HepG2 (cell line): ENCODE results near the gene NFYB. TPM values are rescaled to one million over a fixed set of nuclear protein-coding genes. Genes with fewer than 3 reads are reported as not detected.

Experiments
- ATAC-seq: fragments of 200-7000 bp; cut with Tn5 transposase; 3 replicates; pipeline ENCODE4 v1.9.1; 2020; ENCODE audit warnings: mild to moderate bottlenecking, moderate library complexity
- BruUV-seq: library from RNA; stranded (reverse); fragments of 400-500 nt; replicated peaks from 2 replicates; lab custom pipeline; 2021; lab: Mats Ljungman, UMichigan
- CTCF ChIA-PET: fragments of 300-600 bp; formaldehyde crosslinking; extraction: SDS; loops from one replicate; lab custom pipeline; 2021; ENCODE audit warnings: low total read pairs, inconsistent platforms, low intra/inter-chr PET ratio; lab: Yijun Ruan, JAX
- POLR2A ChIA-PET: fragments of 350-600 bp; sonication (Branson Sonifier 250); formaldehyde crosslinking; loops from one replicate; lab custom pipeline; 2020; ENCODE audit warnings: antibody characterized with exemption, inconsistent platforms; lab: Yijun Ruan, JAX
- DNase-seq: peaks from one replicate; pipeline ENCODE4 v3.0.0-alpha.2; 2015; ENCODE audit warnings: low spot score
- FAIRE-seq: peaks from 3 replicates; lab custom pipeline; 2011; peaks lifted over from hg19 to GRCh38; lab: Jason Lieb, UNC
- H2AFZ ChIP-seq: one replicate; pipeline ENCODE4 v1.6.1; 2011; ENCODE audit warnings: low read length, inconsistent platforms
- H3K27ac ChIP-seq: fragments of 300-600 bp; 3 replicates; pipeline ENCODE4 v1.8.0; 2011; ENCODE audit warnings: mixed run types, mild to moderate bottlenecking, mixed read lengths, low read length, inconsistent platforms; ENCODE audit not compliant: insufficient read depth; ENCODE audit errors: extremely low read length
- H3K27me3 ChIP-seq, 2 experiments: fragments of 200-600 bp in 1 of 2; 2 replicates in 1 of 2; 3 replicates in 1 of 2; pipeline versions ENCODE4 v1.6.0 to v1.8.0; 2011; ENCODE audit warnings: low read length in 2 of 2, mild to moderate bottlenecking in 2 of 2, moderate library complexity in 2 of 2, inconsistent platforms in 1 of 2; ENCODE audit not compliant: insufficient read depth in 2 of 2, control insufficient read depth in 1 of 2
- H3K36me3 ChIP-seq, 2 experiments: fragments of 200-600 bp in 1 of 2; replicated peaks in 1 of 2; 2 replicates in 1 of 2; 3 replicates in 1 of 2; pipeline versions ENCODE4 v1.5.1 to v1.8.0; 2011; ENCODE audit warnings: low read length in 2 of 2, inconsistent platforms in 1 of 2; ENCODE audit not compliant: insufficient read depth in 2 of 2, control insufficient read depth in 1 of 2
- H3K4me1 ChIP-seq: 2 replicates; pipeline ENCODE4 v1.5.1; 2012; ENCODE audit warnings: low read length, inconsistent platforms; ENCODE audit not compliant: insufficient read depth
- H3K4me2 ChIP-seq: 2 replicates; pipeline ENCODE4 v1.6.0; 2011; ENCODE audit warnings: low read depth, low read length, inconsistent platforms
- H3K4me3 ChIP-seq, 3 experiments: fragments of 200-600 bp in 1 of 3; sonication (generic), shearing (Covaris generic) in 1 of 3; replicated peaks in 1 of 3; 2 replicates each; pipeline ENCODE4 v1.5.1; 2011 to 2016; ENCODE audit warnings: low read length in 3 of 3, inconsistent platforms in 2 of 3, low read depth in 2 of 3, mild to moderate bottlenecking in 2 of 3, control low read depth in 1 of 3, mixed read lengths in 1 of 3; ENCODE audit not compliant: insufficient read depth in 1 of 3
- H3K79me2 ChIP-seq: one replicate; pipeline ENCODE4 v1.6.1; 2011; ENCODE audit warnings: low read length, inconsistent platforms; ENCODE audit not compliant: insufficient read depth
- H3K9ac ChIP-seq: 2 replicates; pipeline ENCODE4 v1.6.0; 2011; ENCODE audit warnings: mild to moderate bottlenecking, low read depth, low read length, inconsistent platforms; ENCODE audit not compliant: insufficient read depth
- H3K9me3 ChIP-seq: 2 replicates; pipeline ENCODE4 v1.5.1; 2012; ENCODE audit warnings: mild to moderate bottlenecking, low read length
- H4K20me1 ChIP-seq: 2 replicates; pipeline ENCODE4 v1.6.0; 2011; ENCODE audit warnings: inconsistent platforms, mild to moderate bottlenecking, low read length, moderate library complexity; ENCODE audit not compliant: insufficient read depth
- ZNF737 ChIP-seq: sonication (generic); formaldehyde crosslinking; IDR thresholded peaks from 2 replicates; pipeline ENCODE4 v1.5.0; 2020; ENCODE audit warnings: missing genetic modification reagents, mild to moderate bottlenecking, borderline replicate concordance
- WGBS: methylation state at CpG from one replicate; pipeline ENCODE4 v1.1.6; 2017; ENCODE audit warnings: low lambda C conversion rate; 5-methylcytosine and 5-hydroxymethylcytosine counted together
- in situ Hi-C: cut with HindIII; loops from 2 replicates; pipeline ENCODE4 v1.10.0; 2017; ENCODE audit warnings: low pct_unique_long_range_greater_than_20kb; ENCODE audit not compliant: extremely low pct_ligation_motif_present
- intact Hi-C: fragments of 100-400 bp; cut with micrococcal nuclease; formaldehyde crosslinking; loops from one replicate; pipeline ENCODE4 v1.10.0; 2022; ENCODE audit not compliant: unreplicated experiment
- polyA plus RNA-seq, 8 experiments: library from polyadenylated mRNA; depleted of rRNA in 3 of 8; stranded (reverse) in 7 of 8; unstranded in 1 of 8; fragments of >200 nt; fragmentation: Illumina TruSeq in 4 of 8; extraction: Trizol in 4 of 8; gene quantifications; 2 replicates each; pipeline versions ENCODE4 v1.2.1 to v1.2.3, GENCODE V29; 2011 to 2016; ENCODE audit warnings: low read depth in 4 of 8, missing spikeins in 1 of 8, mixed read lengths in 1 of 8; ENCODE audit not compliant: insufficient read depth in 1 of 8
- total RNA-seq, 5 experiments: library from RNA; depleted of rRNA; stranded (reverse); fragments of >200 nt; fragmentation: Illumina TruSeq; extraction: Trizol; gene quantifications; 2 replicates each; pipeline ENCODE4 v1.2.3, GENCODE V29; 2016; ENCODE audit warnings: low read depth in 1 of 5
- TF ChIP-seq, protein P1 (sequence below): sonication (generic); formaldehyde crosslinking; IDR thresholded peaks from 2 replicates; pipeline ENCODE4 v1.4.0; 2020; ENCODE audit warnings: mild to moderate bottlenecking, missing genetic modification reagents

NFYB gene
- total and polyA plus RNA-seq, 2 of the 13 experiments (the other 11 are each of a cell fraction or from before 2014, with no cell fraction given) = 18.7 to 36.6 TPM

DNA sequence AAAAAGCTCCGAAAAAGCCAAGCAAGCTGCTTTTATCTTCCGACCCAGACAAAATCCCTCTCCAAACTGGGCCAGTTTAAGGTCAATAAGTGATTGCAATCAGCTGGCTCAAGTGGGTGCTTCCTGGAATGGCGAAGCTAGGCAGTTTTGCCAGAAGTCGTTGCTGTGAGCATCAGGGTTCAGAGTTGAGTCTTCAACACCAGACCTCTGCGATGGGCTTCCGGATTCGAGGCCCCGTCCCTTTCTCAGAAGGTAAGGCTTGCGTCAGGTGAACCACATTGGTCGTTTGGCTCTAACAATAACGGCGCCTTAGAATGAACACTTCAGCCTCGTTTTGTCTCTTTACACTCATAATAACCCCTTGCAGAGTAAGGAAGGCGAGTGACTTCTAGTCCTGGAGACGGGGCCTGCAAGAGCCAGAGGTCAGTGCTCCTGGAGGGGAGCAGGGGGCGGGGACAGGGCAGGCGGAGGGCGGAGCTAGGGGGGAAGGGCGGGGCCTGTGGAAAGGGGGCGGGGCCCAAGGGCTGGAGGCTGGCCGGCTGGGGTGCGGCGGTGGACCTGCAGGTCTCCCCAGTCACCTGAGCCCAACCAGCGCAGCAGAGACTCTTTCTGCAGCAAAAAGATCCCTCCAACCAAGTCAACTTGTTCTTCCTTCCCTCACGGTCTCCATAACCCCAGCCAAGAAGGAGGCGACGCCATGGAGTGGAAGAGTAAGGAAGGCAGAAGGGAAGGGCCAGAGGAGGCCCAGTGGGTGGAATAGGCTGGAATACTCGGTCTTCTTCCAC lies 34.0 kb upstream of the NFYB start:
- DNase-seq (no peak), FAIRE-seq (no peak), ATAC-seq (no peak)
- Histone ChIP-seq H3K36me3 (no peaks in the 10 kb centered on the region), H3K4me3 (no peak overlapping the region), H3K79me2 (no peaks in the 10 kb centered on the region), H3K9ac (no peak overlapping the region), H3K27me3 (no peaks in the 10 kb centered on the region), H3K4me1 (no peaks in the 10 kb centered on the region), H3K9me3 (no peaks in the 10 kb centered on the region), H3K27ac (no peak overlapping the region), H2AFZ (no peak overlapping the region), H3K4me2 (no peak overlapping the region), H4K20me1 (no peaks in the 10 kb centered on the region)
- TF ChIP-seq ZNF737 (CRISPR knock-in tag) = no peak
- TF ChIP-seq, protein P1, sequence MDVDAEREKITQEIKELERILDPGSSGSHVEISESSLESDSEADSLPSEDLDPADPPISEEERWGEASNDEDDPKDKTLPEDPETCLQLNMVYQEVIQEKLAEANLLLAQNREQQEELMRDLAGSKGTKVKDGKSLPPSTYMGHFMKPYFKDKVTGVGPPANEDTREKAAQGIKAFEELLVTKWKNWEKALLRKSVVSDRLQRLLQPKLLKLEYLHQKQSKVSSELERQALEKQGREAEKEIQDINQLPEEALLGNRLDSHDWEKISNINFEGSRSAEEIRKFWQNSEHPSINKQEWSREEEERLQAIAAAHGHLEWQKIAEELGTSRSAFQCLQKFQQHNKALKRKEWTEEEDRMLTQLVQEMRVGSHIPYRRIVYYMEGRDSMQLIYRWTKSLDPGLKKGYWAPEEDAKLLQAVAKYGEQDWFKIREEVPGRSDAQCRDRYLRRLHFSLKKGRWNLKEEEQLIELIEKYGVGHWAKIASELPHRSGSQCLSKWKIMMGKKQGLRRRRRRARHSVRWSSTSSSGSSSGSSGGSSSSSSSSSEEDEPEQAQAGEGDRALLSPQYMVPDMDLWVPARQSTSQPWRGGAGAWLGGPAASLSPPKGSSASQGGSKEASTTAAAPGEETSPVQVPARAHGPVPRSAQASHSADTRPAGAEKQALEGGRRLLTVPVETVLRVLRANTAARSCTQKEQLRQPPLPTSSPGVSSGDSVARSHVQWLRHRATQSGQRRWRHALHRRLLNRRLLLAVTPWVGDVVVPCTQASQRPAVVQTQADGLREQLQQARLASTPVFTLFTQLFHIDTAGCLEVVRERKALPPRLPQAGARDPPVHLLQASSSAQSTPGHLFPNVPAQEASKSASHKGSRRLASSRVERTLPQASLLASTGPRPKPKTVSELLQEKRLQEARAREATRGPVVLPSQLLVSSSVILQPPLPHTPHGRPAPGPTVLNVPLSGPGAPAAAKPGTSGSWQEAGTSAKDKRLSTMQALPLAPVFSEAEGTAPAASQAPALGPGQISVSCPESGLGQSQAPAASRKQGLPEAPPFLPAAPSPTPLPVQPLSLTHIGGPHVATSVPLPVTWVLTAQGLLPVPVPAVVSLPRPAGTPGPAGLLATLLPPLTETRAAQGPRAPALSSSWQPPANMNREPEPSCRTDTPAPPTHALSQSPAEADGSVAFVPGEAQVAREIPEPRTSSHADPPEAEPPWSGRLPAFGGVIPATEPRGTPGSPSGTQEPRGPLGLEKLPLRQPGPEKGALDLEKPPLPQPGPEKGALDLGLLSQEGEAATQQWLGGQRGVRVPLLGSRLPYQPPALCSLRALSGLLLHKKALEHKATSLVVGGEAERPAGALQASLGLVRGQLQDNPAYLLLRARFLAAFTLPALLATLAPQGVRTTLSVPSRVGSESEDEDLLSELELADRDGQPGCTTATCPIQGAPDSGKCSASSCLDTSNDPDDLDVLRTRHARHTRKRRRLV = no peak
- CTCF ChIA-PET = no interaction called here
- in situ Hi-C loops (no loop called here), intact Hi-C loops (no loop called here)
- 59% methylated on average over 23 of the region's 28 CpGs for WGBS
- POLR2A ChIA-PET = no interaction called here
- BruUV-seq = no TSS peak
